ENCODE measurements around the gene SNX25.
"Not testable (repeated sequence)": the region's sequence is repeated elsewhere in the genome, so short reads cannot be mapped to it uniquely, and the experiment has no call there.

The SNX25 gene

GRCh38 chr4:185204238-185204910 lies 5.0 kb upstream of the SNX25 start:
- no peak for DNase-seq (ENCODE audit: low read depth, low spot score)

GRCh38 chr4:185205073-185205472 lies 4.3 kb upstream of the SNX25 start:
- not testable (repeated sequence) for DNase-seq (ENCODE audit: low read depth, low spot score)

DNA sequence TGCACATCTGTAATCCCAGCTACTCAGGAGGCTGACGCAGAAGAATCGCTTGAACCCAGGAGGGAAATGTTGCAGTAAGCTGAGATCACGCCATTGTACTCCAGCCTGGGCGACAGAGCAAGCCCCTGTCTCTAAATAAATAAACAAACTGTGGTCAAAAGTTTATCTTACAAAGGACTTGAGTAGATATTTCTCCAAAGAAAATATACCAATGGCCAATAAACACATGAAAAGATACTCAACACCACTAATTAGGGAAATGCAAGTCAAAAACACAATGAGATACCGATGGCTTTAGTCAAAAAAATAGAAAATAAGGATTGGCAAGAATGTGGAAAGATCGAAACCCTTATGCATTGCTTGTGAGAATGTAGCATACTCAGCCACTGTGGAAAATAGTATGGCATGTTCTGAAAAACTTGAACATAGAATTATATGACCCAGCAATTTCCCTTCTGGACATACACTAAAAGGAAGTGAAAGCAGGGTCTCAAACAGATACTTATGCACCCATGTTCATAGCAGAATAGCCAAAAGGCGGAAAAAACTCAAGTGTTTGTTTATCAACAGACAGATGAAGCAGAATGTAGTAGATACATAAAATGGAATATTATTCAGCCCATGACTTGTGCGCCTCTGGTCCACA lies 3.6 kb upstream of the SNX25 start:
- no peak for DNase-seq (ENCODE audit: low read depth, low spot score)

- DNase-seq (ENCODE audit: low read depth, low spot score) = no peak
Measured at GRCh38 chr4:185207466-185207865, 1.9 kb upstream of the SNX25 start.

GRCh38 chr4:185209852-185210101 lies 379 bp downstream of the SNX25 start:
- DNase-seq (ENCODE audit: low read depth, low spot score) = not testable (repeated sequence)

DNA sequence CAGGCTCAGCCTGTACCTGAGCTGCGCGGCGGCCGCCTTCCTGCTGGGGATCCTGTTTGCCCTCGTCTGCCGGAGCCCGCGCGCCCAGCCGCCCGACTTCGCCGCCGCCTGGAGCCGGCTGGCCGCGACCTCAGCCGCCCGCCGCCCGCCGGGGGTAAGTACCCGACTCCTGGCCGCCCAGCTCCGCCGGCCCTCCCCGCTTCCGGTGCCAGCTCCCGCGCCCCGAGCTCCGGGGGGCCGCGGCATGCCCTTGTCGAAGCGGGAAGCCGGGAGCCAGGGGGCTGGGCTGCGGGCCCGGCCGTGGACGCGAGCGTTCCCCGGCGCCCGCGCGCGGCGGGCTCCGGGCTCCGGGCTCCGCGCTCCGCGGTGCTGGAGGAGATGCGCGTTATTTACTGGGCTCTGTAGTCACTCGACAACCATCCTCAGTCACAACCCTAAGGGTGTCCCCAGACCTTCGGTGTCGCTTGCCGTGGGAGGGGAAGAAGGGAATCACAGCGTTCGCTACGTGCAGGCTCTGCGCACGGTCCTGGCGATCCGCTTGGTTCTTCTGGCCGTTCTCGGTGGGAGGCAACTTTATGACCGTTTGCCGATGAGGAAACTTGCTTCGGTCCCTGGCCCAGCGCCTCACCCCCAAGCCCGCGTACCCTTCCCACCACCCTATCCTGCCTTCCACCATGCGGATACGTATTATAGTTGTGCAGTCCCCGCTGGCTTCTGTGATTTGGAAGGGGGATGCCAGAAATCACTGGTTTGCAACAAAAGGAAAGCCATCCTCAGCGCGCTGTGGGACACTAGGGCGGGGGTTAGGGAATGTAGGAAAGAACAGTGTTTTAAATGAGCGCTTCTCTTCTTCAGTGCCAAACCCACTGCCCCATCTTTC lies 944 bp downstream of the SNX25 start:
- no peak for DNase-seq (ENCODE audit: low read depth, low spot score)

DNA sequence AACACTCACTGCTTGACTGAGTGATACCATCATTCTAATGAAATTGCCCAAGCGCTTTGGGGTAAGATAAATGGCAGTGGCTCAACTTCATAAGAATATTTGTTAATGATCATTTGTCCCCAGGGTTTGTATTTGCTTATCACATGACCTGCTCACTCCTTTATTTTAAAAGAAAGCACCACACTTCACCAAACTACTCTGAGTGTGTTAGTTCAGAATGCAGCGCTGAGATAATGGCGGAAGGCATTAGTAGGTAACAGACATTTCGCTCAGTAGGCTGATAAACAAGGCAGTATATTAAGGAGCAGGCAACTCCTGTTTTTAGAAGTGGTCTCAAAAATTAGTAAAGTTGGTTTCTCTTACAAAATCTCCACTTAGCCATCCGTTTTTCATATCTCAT lies 1.6 kb downstream of the SNX25 start:
- DNase-seq (ENCODE audit: low read depth, low spot score) = no peak

DNA sequence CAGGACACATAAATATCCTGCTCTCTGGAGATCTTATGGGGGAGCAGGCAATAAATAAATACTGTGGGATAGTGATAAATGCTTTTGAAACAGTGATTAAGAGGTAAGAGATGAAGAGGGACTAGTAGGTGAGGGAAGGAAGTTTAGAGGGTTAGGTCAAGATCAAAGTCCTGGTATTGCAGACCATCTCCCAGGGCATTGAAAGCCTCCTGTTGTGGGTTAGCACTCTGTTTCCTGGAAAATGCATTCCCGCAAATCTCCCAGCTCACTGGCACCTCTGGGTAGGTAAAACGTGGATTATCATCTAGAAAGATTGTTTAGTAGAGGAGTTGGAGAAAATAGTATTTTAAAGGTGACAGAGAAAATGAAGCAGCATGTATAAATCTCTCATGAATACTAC lies 2.2 kb downstream of the SNX25 start:
- no peak for DNase-seq (ENCODE audit: low read depth, low spot score)

- no peak for DNase-seq (ENCODE audit: low read depth, low spot score)
Measured at GRCh38 chr4:185212581-185212980, 3.2 kb downstream of the SNX25 start.

- DNase-seq (ENCODE audit: low read depth, low spot score) = no peak
Measured at GRCh38 chr4:185213877-185214276, 4.5 kb downstream of the SNX25 start.

DNA sequence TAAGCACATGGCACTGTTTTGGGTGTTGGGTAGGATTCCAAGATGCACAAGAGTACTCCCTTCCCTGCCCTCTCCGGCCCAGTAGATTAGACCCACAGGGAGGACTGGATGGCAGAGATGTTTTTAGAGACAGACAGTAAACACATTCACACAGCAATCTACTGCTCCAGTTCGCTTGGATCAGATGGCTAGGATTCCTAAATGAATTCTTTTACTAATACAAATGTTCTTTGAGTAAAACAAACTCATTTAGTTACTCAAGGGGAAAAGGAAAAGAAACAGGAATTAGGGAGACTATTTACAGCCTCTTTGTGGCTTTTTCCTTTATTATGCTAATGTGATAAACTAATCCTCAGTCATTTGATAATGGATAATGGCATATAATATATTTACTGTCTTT lies 5.9 kb downstream of the SNX25 start:
- no peak for DNase-seq (ENCODE audit: low read depth, low spot score)

- DNase-seq (ENCODE audit: low read depth, low spot score) = no peak
Measured at GRCh38 chr4:185217408-185217975, 8.1 kb downstream of the SNX25 start.

GRCh38 chr4:185218312-185218711 lies 8.9 kb downstream of the SNX25 start:
- no peak for DNase-seq (ENCODE audit: low read depth, low spot score)

DNA sequence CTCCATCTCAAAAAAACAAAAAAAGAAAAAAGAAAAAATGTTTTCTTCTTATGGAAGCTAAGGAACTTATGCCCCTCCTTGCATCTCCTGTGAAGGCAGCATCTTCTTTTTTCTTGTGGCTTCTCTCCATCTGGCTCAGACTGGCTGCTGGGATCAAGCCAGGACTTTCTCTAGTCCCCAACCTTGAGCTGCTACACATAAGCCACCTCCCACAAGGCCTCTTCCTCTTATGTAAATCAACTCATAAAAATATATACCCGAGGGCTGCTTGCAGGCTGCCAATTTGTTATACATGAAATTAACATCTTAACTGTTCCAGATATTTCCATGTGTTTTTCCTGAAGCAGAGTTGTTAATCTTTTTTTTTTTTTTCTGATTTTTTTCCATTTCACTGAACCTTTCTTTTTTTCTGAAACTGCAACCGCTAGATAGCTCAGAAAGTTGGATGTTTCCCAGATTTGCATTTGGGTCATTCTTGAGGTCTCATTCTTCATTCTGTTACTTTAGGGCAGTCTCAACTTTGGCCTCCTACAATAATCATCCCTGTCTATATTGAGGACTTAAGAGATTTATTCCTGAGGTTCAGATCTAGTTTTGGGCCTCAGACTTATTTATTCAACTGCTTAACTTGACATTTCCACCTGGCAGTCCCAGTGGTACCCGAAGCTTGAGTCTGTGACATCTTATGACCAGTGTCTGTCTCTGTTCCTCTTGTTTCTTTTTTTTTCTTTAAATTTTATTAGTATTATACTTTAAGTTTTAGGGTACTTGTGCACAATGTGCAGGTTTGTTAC lies 10.3 kb downstream of the SNX25 start:
- no peak for DNase-seq (ENCODE audit: low read depth, low spot score)

DNA sequence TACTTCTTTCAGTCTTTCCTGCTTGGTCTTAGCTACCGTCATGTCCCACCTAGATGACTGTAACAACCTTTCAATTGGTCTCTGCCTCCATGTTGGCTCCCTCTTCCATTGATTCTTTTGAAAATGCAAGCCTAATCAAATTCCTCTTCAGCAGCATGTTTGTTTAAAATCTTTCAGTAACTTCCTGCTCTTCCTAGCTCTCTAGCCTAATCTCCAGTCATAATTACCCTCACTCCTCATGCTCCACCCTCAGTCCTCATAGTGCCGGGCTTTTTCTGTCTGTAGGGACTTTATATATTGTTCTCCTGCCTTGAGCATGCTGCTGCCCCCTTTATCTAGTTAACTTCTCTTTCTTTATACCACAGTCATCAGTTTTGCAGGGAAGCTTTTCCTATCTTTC lies 12.1 kb downstream of the SNX25 start:
- DNase-seq (ENCODE audit: low read depth, low spot score) = no peak

DNA sequence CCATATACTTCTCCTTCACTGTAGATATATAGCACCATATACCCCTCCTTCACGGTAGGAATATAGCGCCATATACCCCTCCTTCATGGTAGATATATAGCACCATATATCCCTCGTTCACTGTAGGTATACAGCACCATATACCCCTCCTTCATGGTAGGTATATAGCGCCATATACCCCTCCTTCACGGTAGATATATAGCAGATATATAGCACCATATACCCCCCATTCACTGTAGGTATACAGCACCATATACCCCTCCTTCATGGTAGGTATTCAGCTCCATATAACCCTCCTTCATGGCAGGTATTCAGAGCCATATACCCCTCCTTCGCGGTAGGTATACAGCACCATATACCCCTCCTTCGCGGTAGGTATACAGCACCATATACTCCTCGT lies 12.5 kb downstream of the SNX25 start:
- no peak for DNase-seq (ENCODE audit: low read depth, low spot score)

- no peak for DNase-seq (ENCODE audit: low read depth, low spot score)
Measured at GRCh38 chr4:185222598-185222997, 13.2 kb downstream of the SNX25 start.

DNA sequence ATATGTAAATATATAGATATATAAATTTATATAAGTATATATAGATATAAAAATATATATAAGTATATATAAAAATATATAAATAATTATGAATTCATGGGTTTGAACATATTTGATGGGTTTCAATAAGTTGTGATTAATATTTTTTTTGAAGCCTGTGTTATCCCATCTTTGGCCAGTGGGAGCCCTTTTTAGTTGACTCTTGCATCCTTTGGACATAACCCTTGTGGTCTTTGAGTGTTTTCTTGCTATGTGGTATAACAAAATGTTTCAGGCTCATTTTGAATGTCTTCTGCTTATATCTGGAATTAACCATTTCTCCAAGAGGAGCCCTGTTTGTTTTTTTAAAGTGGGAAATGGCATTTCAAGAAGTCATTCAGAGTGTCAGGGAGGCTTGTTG lies 15.2 kb downstream of the SNX25 start:
- DNase-seq (ENCODE audit: low read depth, low spot score) = no peak

DNA sequence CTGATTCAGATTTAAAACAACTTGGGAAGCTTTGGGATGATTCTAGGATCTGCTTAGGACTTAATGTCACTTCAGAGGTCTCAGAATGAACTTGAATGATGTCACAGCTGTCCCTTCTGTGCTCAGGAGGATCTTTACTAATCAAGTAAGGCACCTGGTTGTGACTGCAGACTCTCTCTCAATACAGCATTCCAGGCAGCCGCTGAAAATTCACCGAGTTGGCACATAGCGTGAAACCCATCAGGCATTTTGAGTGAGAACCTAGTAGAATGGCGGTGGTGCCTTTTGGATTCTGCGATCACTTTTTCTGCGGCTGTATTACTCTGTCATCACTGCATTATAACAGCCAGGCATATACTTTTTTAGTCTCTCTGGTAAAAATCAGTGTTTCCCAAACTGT lies 16.5 kb downstream of the SNX25 start:
- no peak for DNase-seq (ENCODE audit: low read depth, low spot score)

DNA sequence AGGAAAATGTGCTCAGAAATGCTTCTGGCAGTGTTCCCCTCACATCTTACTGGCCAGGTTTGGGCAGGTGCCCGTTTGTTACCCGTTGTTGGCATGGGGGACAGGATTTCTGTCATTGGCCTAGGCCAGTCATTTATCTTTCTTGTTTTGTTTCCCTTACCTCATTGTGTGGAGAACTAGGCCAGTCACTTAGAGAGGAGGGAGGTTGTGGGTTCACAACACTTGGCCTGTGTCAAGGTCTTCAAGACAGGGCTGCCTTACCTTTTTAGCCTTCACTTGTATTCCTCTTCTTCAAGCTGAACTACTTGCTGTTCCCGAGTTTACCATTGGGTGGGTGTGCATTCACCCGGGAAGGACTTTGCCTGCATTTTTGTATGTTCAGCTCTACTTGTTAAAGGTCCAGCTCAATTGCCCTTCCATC lies 17.7 kb downstream of the SNX25 start:
- DNase-seq (ENCODE audit: low read depth, low spot score) = no peak

DNA sequence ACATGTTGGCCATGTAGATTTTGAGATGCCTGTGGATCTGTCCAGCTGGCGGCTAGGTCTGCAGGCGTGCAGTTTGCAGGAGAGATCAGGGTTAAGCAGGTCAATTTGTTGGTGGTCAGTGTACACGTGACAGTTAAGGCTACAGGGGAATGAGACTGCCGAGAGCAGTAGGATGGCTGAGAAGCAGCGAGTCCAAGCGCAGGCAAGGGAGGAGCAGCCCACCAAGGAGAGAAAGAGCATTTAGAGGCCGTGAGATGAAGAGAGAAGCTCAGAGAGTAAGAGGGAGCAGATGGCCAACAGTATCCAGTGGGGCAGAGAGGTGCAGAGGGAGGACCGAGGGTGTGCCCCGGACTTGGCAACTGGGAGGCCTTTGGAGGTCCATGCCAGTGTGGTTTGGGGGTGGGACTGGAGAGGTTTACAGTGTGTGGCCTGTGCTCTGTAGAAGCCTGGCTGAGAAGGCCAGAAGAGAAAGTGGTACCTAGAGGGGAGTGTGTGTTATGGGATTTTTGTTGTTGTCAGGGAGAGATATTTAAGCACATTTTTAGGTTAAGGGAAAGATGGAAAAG lies 18.4 kb downstream of the SNX25 start:
- no peak for DNase-seq (ENCODE audit: low read depth, low spot score)
